ENCODE results near the gene SLC8A2. TPM values are rescaled to one million over a fixed set of nuclear protein-coding genes. Genes with fewer than 3 reads are reported as not detected.
"Not testable (repeated sequence)": the region's sequence is repeated elsewhere in the genome, so short reads cannot be mapped to it uniquely, and the experiment has no call there.

Gene SLC8A2
- total RNA-seq, 4 donors from 2014 or later, result 6.2 to 18.7 (median 10.4) TPM

GRCh38 chr19:47398707-47399597, 72.7 kb downstream of the SLC8A2 start:
- Histone ChIP-seq H3K4me3 (no peak overlapping the region), H3K36me3 (no peaks in the 10 kb centered on the region), H3K27me3 (peaks cover 0 to 29% (median 4%) of the 10 kb centered on the region in 4 donors), H3K4me1 (no peaks in the 10 kb centered on the region), H3K27ac (replicated peaks in 1 of 4) (no peak overlapping the region), H3K9me3 (no peaks in the 10 kb centered on the region)
- TF ChIP-seq POLR2A (IDR thresholded peaks at IDR 0.05; ENCODE audit: low read depth), result no peak
- DNase-seq (ENCODE audit: extremely low spot score), result no peak
- 43% methylated on average over 19 of the region's 24 CpGs for WGBS
- intact Hi-C loops (cut with DNase I), result no loop called here

GRCh38 chr19:47391510-47392223, 80.0 kb downstream of the SLC8A2 start:
- Histone ChIP-seq H3K9me3 (no peaks in the 10 kb centered on the region), H3K27me3 (peaks cover 0 to 6% (median 0%) of the 10 kb centered on the region in 4 donors), H3K36me3 (no peaks in the 10 kb centered on the region), H3K4me3 (no peak overlapping the region), H3K4me1 (no peaks in the 10 kb centered on the region), H3K27ac (replicated peaks in 1 of 4) (no peak overlapping the region)
- peak; percentile 94 for DNase-seq (ENCODE audit: extremely low spot score)
- 33% methylated on average over 13 of the region's 15 CpGs for WGBS
- TF ChIP-seq POLR2A (IDR thresholded peaks at IDR 0.05; ENCODE audit: low read depth), result no peak
- no peak for TF ChIP-seq POLR2AphosphoS5 (IDR thresholded peaks at IDR 0.05)
- peak; percentile 74 to 91 (median 78) for TF ChIP-seq CTCF (IDR thresholded peaks at IDR 0.05)
- TF ChIP-seq EP300 (IDR thresholded peaks at IDR 0.05), result no peak
- intact Hi-C loops (cut with DNase I), result no loop called here

GRCh38 chr19:47390533-47391488, 80.9 kb downstream of the SLC8A2 start:
- no peaks in the 10 kb centered on the region for H3K4me1 ChIP-seq
- peaks cover 0 to 6% (median 0%) of the 10 kb centered on the region in 4 donors for H3K27me3 ChIP-seq
- no peaks in the 10 kb centered on the region for H3K9me3 ChIP-seq
- H3K4me3 ChIP-seq, result no peak overlapping the region
- DNase-seq (ENCODE audit: extremely low spot score), result no peak
- 72% methylated on average over 20 of the region's 20 CpGs for WGBS
- intact Hi-C loops (cut with DNase I), result no loop called here
- H3K36me3 ChIP-seq, result no peaks in the 10 kb centered on the region
- TF ChIP-seq EP300 (IDR thresholded peaks at IDR 0.05) (no peak), CTCF (IDR thresholded peaks at IDR 0.05) (no peak), POLR2A (IDR thresholded peaks at IDR 0.05; ENCODE audit: low read depth) (no peak), POLR2AphosphoS5 (IDR thresholded peaks at IDR 0.05) (no peak)
- H3K27ac ChIP-seq (replicated peaks in 1 of 4), result no peak overlapping the region

GRCh38 chr19:47389150-47389556, 82.5 kb downstream of the SLC8A2 start:
- TF ChIP-seq POLR2A (IDR thresholded peaks at IDR 0.05; ENCODE audit: low read depth), result no peak
- TF ChIP-seq EP300 (IDR thresholded peaks at IDR 0.05), result no peak
- no peak for TF ChIP-seq POLR2AphosphoS5 (IDR thresholded peaks at IDR 0.05)
- no peak for TF ChIP-seq CTCF (IDR thresholded peaks at IDR 0.05)
- Histone ChIP-seq H3K4me3 (no peak overlapping the region), H3K27me3 (peaks cover 0 to 6% (median 0%) of the 10 kb centered on the region in 4 donors), H3K36me3 (no peaks in the 10 kb centered on the region), H3K27ac (replicated peaks in 1 of 4) (no peak overlapping the region), H3K9me3 (no peaks in the 10 kb centered on the region), H3K4me1 (no peaks in the 10 kb centered on the region)
- 83% methylated on average over 6 of the region's 9 CpGs for WGBS
- no peak for DNase-seq (ENCODE audit: extremely low spot score)
- intact Hi-C loops (cut with DNase I), result no loop called here

- H3K4me3 ChIP-seq; DNase-seq (ENCODE audit: extremely low spot score); intact Hi-C loops (cut with DNase I); H3K27me3 ChIP-seq; H3K27ac ChIP-seq (replicated peaks in 1 of 4); H3K36me3 ChIP-seq; H3K9me3 ChIP-seq; H3K4me1 ChIP-seq: not testable (repeated sequence)
- WGBS, result 89% methylated on average over 5 of the region's 5 CpGs
Measured at GRCh38 chr19:47388721-47389120, 83.0 kb downstream of the SLC8A2 start.

GRCh38 chr19:47387623-47388022, 84.1 kb downstream of the SLC8A2 start:
- DNase-seq (ENCODE audit: extremely low spot score); H3K4me1 ChIP-seq; intact Hi-C loops (cut with DNase I); H3K4me3 ChIP-seq; H3K27me3 ChIP-seq; H3K27ac ChIP-seq (replicated peaks in 1 of 4); H3K36me3 ChIP-seq; H3K9me3 ChIP-seq: not testable (repeated sequence)
- 71% methylated on average over 3 of the region's 3 CpGs for WGBS

GRCh38 chr19:47386582-47386981, 85.1 kb downstream of the SLC8A2 start:
- H3K27me3 ChIP-seq; DNase-seq (ENCODE audit: extremely low spot score); H3K4me3 ChIP-seq; intact Hi-C loops (cut with DNase I); H3K9me3 ChIP-seq; H3K27ac ChIP-seq (replicated peaks in 1 of 4); H3K4me1 ChIP-seq: not testable (repeated sequence)
- WGBS, result 86% methylated on average over 12 of the region's 12 CpGs
- peaks cover 8 to 11% (median 9%) of the 10 kb centered on the region in 4 donors for H3K36me3 ChIP-seq

GRCh38 chr19:47384533-47384932, 87.2 kb downstream of the SLC8A2 start:
- H3K9me3 ChIP-seq; H3K27me3 ChIP-seq; intact Hi-C loops (cut with DNase I); H3K27ac ChIP-seq (replicated peaks in 1 of 4); H3K4me3 ChIP-seq; H3K4me1 ChIP-seq; DNase-seq (ENCODE audit: extremely low spot score): not testable (repeated sequence)
- 89% methylated on average over 4 of the region's 4 CpGs for WGBS
- peaks cover 26 to 32% (median 30%) of the 10 kb centered on the region in 4 donors for H3K36me3 ChIP-seq
